Ishikawa (cell line): ENCODE measurements around the gene PITPNB.

Source experiments
- CEBPB ChIP-seq: IDR thresholded peaks from 2 replicates; pipeline ENCODE4 v1.6.1; 2012
- CREB1 ChIP-seq: IDR thresholded peaks from 2 replicates; pipeline ENCODE4 v1.6.1; 2012; ENCODE audit warnings: low read depth
- EGR1 ChIP-seq: IDR thresholded peaks from 2 replicates; pipeline ENCODE4 v1.6.1; 2012
- EP300 ChIP-seq: IDR thresholded peaks from 2 replicates; pipeline ENCODE4 v1.6.1; 2012; ENCODE audit warnings: borderline replicate concordance
- FOXM1 ChIP-seq: IDR thresholded peaks from 2 replicates; pipeline ENCODE4 v1.6.1; 2012; ENCODE audit warnings: low read depth, borderline replicate concordance
- NFIC ChIP-seq: IDR thresholded peaks from 2 replicates; pipeline ENCODE4 v1.6.1; 2012
- RAD21 ChIP-seq: IDR thresholded peaks from 2 replicates; pipeline ENCODE4 v1.6.1; 2012; ENCODE audit warnings: low read depth
- TAF1 ChIP-seq: IDR thresholded peaks from 2 replicates; pipeline ENCODE4 v1.6.1; 2012; ENCODE audit warnings: low read depth, mild to moderate bottlenecking
- TCF12 ChIP-seq: IDR thresholded peaks from 2 replicates; pipeline ENCODE4 v1.6.1; 2012; ENCODE audit warnings: low read depth
- TEAD4 ChIP-seq: IDR thresholded peaks from 2 replicates; pipeline ENCODE4 v1.6.1; 2012
- YY1 ChIP-seq: IDR thresholded peaks from 2 replicates; pipeline ENCODE4 v1.6.1; 2012; ENCODE audit warnings: low read depth
- ZBTB7A ChIP-seq: IDR thresholded peaks from 2 replicates; pipeline ENCODE4 v1.6.1; 2012; ENCODE audit warnings: low read depth
- TF ChIP-seq, protein P1 (sequence below): IDR thresholded peaks from 2 replicates; pipeline ENCODE4 v1.6.1; 2012
- TF ChIP-seq, protein P2 (sequence below): IDR thresholded peaks from 2 replicates; pipeline ENCODE4 v1.6.1; 2012
- TF ChIP-seq, protein P3 (sequence below): IDR thresholded peaks from 2 replicates; pipeline ENCODE4 v1.6.1; 2012; ENCODE audit warnings: low read depth, mild to moderate bottlenecking

Gene PITPNB

DNA sequence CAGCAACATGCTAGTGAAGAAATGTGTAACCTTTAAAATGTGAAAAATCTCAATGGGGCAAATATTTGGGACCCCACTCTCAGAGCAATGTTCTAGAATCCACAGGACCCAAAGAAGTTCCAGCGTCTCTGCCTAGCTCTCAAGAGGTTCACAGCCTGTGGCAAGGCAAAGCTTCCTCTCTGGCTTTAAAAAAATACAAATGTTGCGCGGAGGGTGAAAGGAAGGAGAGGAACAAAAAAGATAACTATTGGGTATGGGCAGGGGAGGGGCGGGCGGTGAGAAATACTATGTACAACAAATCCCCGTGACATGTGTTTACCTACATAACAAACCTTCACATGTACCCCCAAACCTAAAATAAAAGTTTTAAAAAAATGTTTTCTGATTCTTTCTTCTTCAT lies 53.6 kb downstream of the PITPNB start:
- no peak for TF ChIP-seq TCF12
- TF ChIP-seq, protein P1, sequence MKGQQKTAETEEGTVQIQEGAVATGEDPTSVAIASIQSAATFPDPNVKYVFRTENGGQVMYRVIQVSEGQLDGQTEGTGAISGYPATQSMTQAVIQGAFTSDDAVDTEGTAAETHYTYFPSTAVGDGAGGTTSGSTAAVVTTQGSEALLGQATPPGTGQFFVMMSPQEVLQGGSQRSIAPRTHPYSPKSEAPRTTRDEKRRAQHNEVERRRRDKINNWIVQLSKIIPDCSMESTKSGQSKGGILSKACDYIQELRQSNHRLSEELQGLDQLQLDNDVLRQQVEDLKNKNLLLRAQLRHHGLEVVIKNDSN = no peak
- no peak for TF ChIP-seq TAF1
- TF ChIP-seq CEBPB = no peak
- TF ChIP-seq TEAD4 = no peak
- TF ChIP-seq, protein P2, sequence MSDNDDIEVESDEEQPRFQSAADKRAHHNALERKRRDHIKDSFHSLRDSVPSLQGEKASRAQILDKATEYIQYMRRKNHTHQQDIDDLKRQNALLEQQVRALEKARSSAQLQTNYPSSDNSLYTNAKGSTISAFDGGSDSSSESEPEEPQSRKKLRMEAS = no peak
- no peak for TF ChIP-seq EP300
- no peak for TF ChIP-seq RAD21
- no peak for TF ChIP-seq EGR1
- TF ChIP-seq, protein P3, sequence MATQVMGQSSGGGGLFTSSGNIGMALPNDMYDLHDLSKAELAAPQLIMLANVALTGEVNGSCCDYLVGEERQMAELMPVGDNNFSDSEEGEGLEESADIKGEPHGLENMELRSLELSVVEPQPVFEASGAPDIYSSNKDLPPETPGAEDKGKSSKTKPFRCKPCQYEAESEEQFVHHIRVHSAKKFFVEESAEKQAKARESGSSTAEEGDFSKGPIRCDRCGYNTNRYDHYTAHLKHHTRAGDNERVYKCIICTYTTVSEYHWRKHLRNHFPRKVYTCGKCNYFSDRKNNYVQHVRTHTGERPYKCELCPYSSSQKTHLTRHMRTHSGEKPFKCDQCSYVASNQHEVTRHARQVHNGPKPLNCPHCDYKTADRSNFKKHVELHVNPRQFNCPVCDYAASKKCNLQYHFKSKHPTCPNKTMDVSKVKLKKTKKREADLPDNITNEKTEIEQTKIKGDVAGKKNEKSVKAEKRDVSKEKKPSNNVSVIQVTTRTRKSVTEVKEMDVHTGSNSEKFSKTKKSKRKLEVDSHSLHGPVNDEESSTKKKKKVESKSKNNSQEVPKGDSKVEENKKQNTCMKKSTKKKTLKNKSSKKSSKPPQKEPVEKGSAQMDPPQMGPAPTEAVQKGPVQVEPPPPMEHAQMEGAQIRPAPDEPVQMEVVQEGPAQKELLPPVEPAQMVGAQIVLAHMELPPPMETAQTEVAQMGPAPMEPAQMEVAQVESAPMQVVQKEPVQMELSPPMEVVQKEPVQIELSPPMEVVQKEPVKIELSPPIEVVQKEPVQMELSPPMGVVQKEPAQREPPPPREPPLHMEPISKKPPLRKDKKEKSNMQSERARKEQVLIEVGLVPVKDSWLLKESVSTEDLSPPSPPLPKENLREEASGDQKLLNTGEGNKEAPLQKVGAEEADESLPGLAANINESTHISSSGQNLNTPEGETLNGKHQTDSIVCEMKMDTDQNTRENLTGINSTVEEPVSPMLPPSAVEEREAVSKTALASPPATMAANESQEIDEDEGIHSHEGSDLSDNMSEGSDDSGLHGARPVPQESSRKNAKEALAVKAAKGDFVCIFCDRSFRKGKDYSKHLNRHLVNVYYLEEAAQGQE = no peak
- TF ChIP-seq ZBTB7A = no peak
- no peak for TF ChIP-seq CREB1

DNA sequence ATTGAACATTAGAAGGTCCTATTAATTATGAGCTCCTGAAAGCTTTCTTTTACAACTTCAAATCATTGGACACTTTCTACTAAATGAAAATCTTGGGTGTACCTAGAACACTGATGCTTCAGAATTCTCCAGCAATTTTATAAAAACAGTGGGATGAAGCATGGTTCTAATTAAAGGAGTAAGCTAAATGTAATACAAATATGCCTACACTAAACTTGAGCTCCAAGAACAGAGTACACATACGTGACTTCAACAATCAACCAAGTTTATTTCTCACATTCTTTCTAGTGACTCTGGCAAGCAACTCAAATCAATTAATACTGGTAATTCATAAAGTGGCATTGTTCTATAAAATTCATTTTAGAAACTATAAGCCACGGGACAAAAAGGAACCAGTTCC lies 55.5 kb downstream of the PITPNB start:
- TF ChIP-seq YY1 = no peak

DNA sequence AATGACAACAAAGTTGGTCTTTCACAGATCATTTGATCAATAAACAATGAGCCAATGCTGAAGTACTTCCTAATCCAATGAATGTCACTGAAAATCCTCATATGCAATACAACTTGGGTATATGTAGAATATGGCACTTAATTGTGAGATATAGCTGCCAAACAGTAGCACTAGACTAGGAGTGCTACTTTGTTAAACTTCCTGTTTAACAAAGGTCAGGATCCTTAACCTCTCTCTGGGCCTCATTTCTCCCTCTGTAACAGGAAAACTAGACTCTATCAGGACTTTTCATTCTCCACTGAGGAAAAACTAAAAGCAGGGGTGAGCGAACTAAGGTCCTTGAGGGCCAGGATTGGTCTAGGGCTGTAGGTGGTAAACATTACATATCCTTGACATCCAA lies 56.1 kb downstream of the PITPNB start:
- TF ChIP-seq, protein P3 = no peak
- TF ChIP-seq, protein P2 = no peak
- TF ChIP-seq FOXM1 = no peak
- no peak for TF ChIP-seq ZBTB7A
- no peak for TF ChIP-seq TCF12
- TF ChIP-seq YY1 = no peak
- no peak for TF ChIP-seq RAD21
- no peak for TF ChIP-seq NFIC
- TF ChIP-seq TAF1 = no peak
- no peak for TF ChIP-seq EP300
- TF ChIP-seq, protein P1 = no peak
- no peak for TF ChIP-seq CEBPB
- TF ChIP-seq EGR1 = no peak
- no peak for TF ChIP-seq TEAD4
- TF ChIP-seq CREB1 = no peak

DNA sequence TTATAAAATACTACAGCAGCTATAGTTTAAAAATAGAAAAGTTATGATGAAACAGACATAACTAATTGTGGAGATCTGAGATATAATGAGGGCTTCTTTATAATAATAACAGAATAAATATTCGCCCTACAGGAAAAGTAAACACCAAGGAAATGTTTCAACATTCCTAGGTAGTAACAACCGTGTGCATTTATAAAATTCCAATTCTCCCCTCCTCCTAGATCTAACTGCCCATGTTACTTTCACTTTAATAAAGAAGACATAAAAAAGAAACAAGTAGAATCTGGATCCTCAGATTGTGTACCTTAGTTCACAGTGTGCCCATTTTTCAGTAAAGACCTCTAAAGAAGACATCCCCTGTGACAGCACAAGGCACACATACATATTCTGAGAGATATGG lies 59.7 kb downstream of the PITPNB start:
- TF ChIP-seq EP300 (no peak), RAD21 (no peak), TAF1 (no peak), YY1 (no peak), EGR1 (no peak), CREB1 (no peak), CEBPB (no peak), FOXM1 (no peak), TEAD4 (no peak), NFIC (no peak), ZBTB7A (no peak), TCF12 (no peak)
- TF ChIP-seq, protein P2 = no peak
- TF ChIP-seq, protein P3 = no peak
- TF ChIP-seq, protein P1 = no peak

DNA sequence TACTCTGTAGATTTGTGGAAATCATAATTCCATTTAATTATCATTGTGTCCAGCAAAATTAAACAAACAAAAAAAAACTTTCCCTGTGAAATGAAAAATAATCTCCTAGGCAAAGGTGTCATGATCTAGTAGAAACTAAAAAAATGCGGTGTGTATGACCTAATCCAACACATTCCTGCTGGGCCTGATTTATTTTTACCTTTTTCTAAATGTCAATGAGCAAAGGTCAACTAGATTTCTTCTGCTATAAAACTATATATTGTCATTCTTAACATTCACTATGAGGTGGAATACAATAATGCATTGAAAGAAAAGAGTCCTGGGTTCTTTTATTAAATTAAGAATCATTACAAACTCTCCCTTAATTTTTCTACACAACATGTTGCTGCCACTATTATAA lies 60.4 kb downstream of the PITPNB start:
- TF ChIP-seq CEBPB = no peak
- TF ChIP-seq EP300 = no peak
- no peak for TF ChIP-seq ZBTB7A
- no peak for TF ChIP-seq EGR1
- TF ChIP-seq TEAD4 = no peak
- TF ChIP-seq CREB1 = no peak
- no peak for TF ChIP-seq NFIC
- no peak for TF ChIP-seq RAD21
- TF ChIP-seq, protein P1 = no peak
- TF ChIP-seq, protein P3 = no peak
- TF ChIP-seq TCF12 = no peak
- no peak for TF ChIP-seq FOXM1
- TF ChIP-seq, protein P2 = no peak
- TF ChIP-seq YY1 = no peak
- no peak for TF ChIP-seq TAF1
